GM18505 (cell line): ENCODE data around the gene MYL3.

ENCODE experiments used
- ATAC-seq: cut with Tn5 transposase; IDR thresholded peaks from one replicate; pipeline ENCODE4 v1.9.1; 2021; ENCODE audit not compliant: unreplicated experiment
- POLR2A ChIP-seq: IDR thresholded peaks from 4 replicates; pipeline ENCODE4 v1.6.1; 2011; ENCODE audit warnings: borderline replicate concordance; ENCODE audit not compliant: insufficient read depth, insufficient read length; ENCODE audit errors: extremely low read depth

Gene MYL3

DNA sequence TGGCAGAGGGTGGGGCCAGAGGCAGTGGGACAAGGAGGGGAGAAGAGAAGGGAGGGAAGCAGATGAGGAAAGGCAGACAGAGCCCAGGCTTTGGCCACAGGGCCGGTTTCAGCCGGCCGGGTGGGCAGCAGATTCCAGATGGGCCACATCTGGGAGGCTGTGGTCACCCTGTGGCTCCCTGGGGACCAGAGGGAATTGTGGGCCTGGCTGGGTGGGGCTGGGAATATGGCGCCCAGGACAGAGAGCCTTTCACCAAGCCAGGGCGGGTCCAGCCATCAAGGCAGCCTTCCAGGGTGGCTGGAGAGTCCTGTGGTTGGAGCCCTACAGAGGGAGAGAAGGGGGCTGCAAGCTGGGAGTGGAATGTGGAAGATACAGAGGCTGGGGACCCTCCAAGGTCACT, 33.1 kb upstream of the MYL3 start:
- ATAC-seq = no peak
- no peak for TF ChIP-seq POLR2A

DNA sequence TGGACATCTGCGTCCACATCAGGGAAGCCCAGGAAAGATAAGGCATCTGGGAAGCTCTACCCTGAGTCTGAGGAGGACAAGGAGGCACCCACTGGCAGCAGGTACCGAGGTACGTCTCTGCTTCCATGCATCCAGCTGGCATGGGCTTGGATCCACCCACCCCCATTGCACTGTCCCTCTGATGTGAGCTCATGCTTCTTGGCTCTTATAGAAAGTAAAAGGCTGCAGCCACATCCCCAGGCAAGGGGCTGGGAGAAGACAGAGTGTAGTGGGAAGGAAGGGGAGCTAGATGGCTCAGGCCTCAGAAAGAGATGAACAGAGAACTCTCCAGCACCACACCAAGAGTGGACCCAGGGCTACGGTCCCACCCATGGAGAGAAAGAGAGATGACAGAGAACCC, 32.5 kb upstream of the MYL3 start:
- ATAC-seq = no peak
- no peak for TF ChIP-seq POLR2A

DNA sequence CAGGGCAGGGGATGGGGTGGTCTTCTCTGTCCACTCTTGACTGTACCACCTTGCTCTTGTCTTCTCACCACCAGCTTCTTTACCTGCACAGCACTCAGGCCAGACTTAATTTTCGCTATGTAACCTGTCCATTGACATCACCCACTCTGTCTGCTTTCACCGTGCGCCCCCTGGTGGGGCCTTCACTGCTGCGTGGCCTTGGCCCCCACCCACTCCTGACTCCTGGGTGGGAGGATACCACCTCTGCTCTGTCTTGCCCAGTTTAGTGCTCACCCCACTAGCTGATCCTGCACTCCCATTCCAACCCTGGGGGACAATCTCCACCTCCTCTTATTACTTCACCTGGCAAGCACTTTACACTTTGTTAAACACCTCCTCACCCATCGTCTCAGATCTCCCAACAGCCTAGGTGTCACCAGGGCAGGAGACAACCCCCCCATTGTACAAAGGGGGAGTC, 32.0 kb upstream of the MYL3 start:
- no peak for ATAC-seq
- no peak for TF ChIP-seq POLR2A

DNA sequence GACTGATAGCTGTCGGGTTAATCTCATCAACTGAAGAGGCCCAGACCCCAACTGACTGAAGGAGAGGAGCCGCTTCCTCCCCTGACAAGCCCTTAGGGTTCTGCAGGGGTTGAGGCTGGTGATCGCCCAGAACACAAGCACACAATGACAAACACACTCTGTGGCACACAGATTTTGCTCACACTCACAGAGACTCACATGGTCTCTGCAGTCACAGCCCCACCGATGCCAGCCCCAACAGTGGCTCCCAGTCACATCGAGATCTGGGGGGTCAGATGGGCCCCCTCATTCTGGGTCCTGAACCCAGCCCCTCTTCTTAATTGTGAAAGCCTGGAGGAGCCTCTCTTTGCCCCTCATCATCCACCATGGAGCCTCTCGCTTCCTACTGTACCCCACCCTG, 31.0 kb upstream of the MYL3 start:
- no peak for TF ChIP-seq POLR2A
- ATAC-seq = no peak

DNA sequence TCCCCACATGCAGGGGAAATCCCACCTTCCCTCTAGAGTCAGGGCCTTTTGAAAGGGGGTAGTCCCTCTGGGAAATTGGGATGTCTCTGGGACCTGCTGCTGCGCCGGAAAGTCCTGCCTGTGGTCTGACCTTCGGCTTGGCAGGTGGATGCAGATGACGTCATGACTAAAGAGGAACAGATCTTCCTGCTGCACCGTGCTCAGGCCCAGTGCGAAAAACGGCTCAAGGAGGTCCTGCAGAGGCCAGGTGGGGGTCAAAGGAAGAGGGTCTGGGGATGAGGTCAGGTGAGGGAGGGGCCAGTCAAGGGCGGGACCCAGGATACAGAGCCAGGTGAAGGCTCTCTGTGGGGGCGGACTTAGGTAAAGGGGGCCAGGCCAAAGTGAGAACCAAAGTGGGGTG, 30.5 kb upstream of the MYL3 start:
- ATAC-seq = no peak
- TF ChIP-seq POLR2A = no peak

DNA sequence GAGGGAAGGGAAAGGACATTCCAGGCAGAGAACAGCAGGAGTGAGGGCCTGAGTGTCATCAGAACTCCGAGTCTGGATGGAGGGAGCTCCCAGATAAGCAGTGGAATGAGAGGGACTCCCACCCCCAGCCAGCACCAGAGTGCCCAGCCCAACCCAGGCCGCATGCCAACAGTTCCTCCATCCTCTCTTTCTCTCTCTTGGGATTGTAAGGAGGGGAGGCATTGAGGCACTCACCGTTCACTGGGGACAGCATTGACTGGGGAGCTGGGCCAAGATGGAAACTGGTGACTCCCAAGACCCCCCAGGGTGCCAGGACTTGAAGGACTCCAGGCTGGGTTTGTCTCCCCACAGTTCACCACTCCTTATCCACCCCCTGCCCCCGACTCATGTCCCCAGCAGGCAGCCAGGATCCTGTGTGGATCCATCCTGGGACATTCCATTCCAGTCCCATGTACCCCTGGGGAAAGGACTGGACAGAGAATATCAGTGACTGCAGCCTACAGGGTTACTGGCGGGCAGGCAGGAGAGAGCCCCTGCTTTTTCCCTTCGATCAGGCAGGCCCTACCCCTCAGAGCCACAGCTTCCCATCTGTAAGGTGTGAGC, 30.0 kb upstream of the MYL3 start:
- no peak for TF ChIP-seq POLR2A
- no peak for ATAC-seq

DNA sequence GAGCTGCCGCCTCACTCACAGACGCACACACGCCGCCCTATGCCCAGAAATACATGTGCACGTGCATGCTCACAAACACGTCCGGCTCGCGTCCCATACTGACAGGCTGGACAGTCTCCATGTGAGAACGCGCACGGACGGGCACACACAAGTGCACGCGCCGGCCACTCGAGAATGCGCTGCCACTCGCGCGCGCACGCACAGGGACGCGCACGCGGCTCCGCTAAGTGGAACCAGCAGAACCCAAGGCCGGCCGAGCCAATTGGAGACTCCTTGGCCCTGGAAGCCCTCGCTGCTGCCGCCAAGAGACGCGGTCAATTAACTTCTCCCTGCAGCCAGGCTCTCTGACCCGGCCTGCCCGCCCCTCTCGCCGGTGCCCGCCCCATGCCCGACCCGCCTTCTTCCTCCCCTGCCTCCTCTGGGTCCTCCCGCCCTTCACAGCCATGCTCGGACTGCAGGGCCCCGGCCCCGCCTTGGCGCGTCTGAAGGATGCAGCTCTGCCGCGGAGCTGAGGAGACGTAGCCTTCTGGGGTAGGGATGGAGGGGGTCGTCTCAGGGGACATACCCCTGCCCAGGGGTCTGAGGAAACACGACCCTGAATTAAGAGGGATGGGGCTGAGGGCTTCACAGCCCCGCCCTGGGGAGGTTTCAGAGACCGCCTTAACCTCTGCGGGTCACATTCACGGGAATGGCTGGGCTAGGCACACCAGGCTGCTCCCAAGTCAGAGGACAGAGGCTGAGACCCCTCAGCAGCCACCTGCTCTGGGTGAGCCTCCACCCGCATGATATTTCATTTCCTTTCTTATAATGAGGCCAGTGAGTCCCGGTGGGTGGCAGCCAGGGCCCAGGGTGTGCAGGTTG, 29.3 kb upstream of the MYL3 start:
- TF ChIP-seq POLR2A = no peak
- ATAC-seq = no peak

DNA sequence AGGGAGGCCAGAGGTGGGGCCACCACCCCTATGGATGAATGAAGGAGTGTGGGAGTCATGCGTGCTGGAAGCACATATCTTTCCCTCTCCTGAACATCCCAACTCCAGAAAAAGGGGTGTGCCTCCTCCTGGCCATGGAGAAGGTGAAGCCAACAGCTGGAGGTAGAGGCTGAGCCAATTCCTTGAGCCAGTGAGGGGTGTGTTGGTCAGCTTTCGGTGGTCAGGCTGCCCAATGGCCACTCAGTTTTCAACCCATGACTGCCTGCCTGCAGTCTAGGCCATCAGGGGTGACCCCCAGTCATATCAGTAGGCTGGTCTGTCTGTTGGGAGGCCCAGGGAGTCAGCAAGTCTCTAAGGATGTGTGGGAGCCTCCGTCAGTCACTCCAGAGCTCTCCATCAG, 27.9 kb upstream of the MYL3 start:
- ATAC-seq = no peak
- no peak for TF ChIP-seq POLR2A

DNA sequence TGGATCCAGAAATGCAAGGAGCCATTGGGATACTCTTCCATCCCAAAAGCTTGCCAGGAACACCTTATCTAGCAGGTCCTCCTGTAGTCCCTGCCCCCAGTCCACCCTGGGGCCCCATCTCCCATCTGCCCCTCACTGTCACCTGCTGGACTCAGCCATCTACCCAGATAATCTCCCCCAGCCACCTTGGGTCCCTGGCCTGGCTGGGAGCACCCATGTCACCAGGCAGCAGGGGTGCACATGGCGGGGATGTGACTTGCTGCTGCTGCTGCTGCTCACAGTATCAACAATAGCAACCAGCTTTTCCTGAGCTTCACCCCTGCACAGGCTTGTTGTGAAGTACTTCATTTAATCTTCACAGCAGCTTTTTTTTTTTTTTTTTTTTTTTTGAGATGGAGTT, 26.9 kb upstream of the MYL3 start:
- no peak for TF ChIP-seq POLR2A
- ATAC-seq = no peak

DNA sequence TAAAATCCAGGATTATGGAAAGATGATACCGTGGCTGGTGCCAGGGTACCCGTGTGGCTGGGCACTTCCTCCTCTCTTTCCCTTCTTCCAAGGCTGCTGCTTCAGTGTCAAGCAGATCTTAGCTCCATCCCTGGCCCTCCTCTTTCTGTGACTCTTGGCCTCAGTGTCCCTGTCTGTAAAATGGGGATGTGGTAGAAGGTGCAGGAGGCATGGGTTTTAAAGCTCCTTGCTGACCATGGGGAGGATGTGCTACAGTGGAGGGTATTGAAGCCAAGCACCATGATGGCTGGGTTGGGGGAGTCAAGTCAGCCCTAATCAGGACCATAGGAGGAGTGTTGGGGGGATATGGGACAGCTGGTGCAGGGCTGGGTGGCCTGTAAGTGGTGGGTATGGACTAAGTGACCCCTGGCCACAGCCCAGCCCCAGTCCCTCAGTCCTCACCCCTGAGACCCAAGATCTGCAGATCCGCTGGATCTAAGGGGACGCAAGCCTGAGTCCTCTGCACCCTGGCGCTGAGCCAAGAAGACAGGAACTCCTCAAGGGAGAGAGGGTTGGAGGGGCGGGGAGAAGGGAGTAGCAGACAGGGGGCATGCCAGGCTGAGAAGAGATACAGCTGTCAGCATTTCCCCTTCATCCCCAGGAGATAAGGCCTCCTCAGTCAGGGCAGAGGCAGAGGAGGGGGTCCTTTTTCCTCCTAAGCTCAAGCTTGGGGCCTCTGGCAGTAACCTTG, 26.3 kb upstream of the MYL3 start:
- ATAC-seq = no peak

DNA sequence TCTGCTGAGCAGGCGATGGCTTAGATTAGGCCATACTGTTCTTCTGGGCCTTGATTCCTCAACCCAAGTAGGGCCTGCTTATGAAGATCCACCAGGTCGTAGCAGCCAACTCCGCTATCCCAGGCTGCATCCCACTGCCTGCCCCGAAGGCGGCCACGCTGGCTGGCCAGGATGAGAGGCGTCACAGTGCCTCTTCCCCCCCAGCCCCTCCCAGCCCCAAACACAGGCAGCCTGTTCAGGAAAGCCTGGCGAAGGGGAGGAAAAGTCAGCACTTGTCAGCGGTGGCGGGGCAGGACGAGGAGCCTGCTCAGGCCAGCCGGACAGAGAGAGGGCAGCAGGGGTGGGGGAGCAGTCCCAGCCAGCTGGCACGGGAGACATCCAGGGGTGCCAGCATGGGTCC, 25.5 kb upstream of the MYL3 start:
- TF ChIP-seq POLR2A = no peak

More for the DNA sequence above, 26.3 kb upstream of the MYL3 start:
- TF ChIP-seq POLR2A = no peak

DNA sequence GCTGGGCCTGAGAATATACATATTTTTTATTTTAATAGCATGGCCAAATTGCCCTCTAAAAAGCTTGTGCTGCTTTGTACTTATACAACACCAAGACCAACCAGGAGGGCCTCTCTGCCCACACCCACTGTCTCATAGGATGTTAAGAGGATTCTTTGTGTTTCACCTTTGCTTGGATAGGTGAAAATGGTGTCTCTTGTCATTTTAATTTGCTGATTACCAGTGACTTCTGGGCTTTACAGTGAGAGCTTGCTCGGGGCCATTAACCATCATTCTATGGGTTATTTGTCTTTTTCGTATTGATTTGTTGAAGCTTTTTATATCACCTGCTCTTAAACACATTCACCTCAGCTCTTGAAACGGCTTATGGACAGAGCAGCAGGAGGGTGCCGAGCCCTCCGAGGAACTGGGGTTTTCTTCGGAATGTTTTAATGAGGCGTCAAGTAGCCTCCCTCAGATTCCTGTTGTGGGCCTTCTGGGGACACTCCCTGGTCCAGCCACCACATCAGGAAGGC, 24.8 kb upstream of the MYL3 start:
- no peak for TF ChIP-seq POLR2A
- no peak for ATAC-seq

More for the DNA sequence above, 25.5 kb upstream of the MYL3 start:
- no peak for ATAC-seq

DNA sequence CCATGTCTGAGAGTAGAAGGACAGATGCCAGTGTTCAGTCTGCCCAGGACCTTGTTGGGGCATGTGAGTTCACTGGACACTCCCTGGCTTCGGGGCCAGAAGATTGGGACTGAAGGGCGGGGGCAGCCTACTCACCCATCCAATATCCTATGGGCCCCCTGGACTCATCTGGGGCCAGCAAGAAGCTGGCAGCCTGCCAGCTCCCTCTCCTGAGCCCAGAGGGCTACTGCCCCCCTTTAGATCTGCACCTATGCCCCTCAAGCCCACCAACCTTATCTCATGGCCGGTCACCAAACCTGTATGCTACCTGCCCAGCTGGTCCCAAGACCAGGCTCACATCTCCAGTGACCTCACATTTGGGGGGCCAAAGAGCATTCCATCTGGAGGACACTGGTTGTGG, 22.4 kb upstream of the MYL3 start:
- no peak for TF ChIP-seq POLR2A
- ATAC-seq = no peak

DNA sequence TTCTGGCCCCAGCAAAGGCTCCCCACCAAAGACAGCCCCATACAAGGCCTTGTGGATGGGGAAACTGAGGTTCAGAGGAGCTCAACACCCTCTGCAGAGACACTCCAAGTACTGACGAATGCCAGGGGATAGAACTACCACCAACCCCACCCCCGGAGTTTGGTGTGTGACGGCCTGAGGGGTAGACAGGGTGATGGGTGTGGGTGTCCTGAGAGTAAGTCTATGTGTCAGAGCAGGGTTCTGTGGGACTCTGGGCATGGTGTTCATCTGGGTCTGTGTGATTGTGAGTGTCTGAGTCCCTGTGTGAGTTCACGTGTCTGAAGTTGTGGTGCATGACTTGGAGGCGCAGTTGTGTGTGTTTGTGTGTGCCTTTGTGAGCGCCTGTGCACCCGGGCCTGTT, 21.7 kb upstream of the MYL3 start:
- no peak for TF ChIP-seq POLR2A
- ATAC-seq = no peak

DNA sequence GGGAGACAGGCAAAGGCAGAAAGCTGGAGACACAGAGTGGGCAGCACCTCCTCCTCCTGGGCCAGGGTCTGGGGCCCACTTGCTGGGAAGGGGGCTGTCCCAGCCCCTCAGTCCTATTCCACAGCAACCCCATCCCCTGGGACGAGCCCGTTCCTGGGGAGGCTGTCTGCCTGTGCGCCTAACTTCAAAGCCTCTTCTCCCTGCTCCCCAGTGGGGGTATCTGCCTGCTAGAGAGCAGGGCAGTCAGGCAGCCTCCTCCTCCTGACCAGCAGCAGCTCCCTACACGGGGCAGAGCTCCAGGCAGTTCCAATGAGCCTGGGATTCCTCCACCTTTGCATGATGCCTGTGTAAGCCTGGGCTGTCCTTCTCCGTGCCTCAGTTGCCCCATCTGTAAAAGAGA, 21.2 kb upstream of the MYL3 start:
- no peak for ATAC-seq
- no peak for TF ChIP-seq POLR2A

DNA sequence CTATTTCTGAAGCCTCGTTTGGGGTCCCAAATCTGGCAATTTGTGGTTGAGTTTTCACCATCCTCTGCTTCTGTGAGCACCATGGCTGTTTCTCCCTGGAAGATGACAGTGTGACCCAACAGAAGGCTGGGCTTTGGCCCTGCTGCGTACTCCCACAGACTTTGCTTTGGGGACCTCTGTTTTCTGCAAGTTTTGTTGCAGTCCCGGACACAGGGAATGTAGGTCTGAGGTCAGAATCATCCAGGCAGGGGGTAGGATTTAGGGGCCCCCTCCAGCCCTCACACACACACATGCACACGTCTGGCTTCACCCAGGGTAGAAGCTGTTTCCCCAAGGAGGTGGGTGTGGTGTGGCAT, 20.6 kb upstream of the MYL3 start:
- TF ChIP-seq POLR2A = no peak
- ATAC-seq = no peak
